Upper lobe of left lung (tissue), 6 donors: Measurements from ENCODE around the gene VIPR1. TPM values are rescaled to one million over a fixed set of nuclear protein-coding genes. Genes with fewer than 3 reads are reported as not detected.

ENCODE experiments used
- ATAC-seq, 2 donors: fragments of 200-7000 bp; cut with Tn5 transposase; one replicate each; pipeline ENCODE4 v1.9.1; 2022; ENCODE audit warnings: mild to moderate bottlenecking in 2 of 2, moderate library complexity in 2 of 2; ENCODE audit not compliant: low FRiP score in 2 of 2
- DNase-seq, 2 donors: peaks; one replicate each; pipeline ENCODE4 v3.0.0-alpha.2; 2019 to 2020
- H3K27ac ChIP-seq, 4 donors: fragments of 200-600 bp; sonication (generic); one replicate each; pipeline ENCODE4 v1.5.1; 2016 to 2019
- H3K27me3 ChIP-seq, 4 donors: fragments of 200-600 bp; sonication (generic); one replicate each; pipeline ENCODE4 v1.5.1; 2017 to 2019
- H3K36me3 ChIP-seq, 4 donors: fragments of 200-600 bp; sonication (generic); one replicate each; pipeline ENCODE4 v1.5.1; 2016 to 2019
- H3K4me1 ChIP-seq, 4 donors: fragments of 200-600 bp; sonication (generic); one replicate each; pipeline ENCODE4 v1.5.1; 2018 to 2019
- H3K4me3 ChIP-seq, 4 donors: fragments of 200-600 bp; sonication (generic); one replicate each; pipeline ENCODE4 v1.5.1; 2017 to 2019; ENCODE audit warnings: mild to moderate bottlenecking in 2 of 4, moderate library complexity in 1 of 4
- H3K9me3 ChIP-seq, 4 donors: fragments of 200-600 bp; sonication (generic); one replicate each; pipeline ENCODE4 v1.5.1; 2018 to 2019
- CTCF ChIP-seq, 6 experiments: fragments of 450-650 bp in 4 of 6; fragments of 200-600 bp in 2 of 6; sonication (generic) in 2 of 6; IDR thresholded peaks; one replicate each; pipeline ENCODE4 v1.5.1; 2016 to 2019; ENCODE audit warnings: antibody characterized with exemption in 6 of 6
- EP300 ChIP-seq, 4 donors: sonication (generic); formaldehyde crosslinking; IDR thresholded peaks; one replicate each; pipeline ENCODE4 v1.5.1; 2017; ENCODE audit warnings: antibody characterized with exemption in 4 of 4, control low read depth in 2 of 4
- POLR2A ChIP-seq, 4 donors: fragments of 450-650 bp; IDR thresholded peaks; one replicate each; pipeline ENCODE4 v1.5.1; 2016 to 2017; ENCODE audit warnings: antibody characterized with exemption in 4 of 4, mild to moderate bottlenecking in 2 of 4
- POLR2AphosphoS5 ChIP-seq, 2 donors: sonication (generic); formaldehyde crosslinking; IDR thresholded peaks; one replicate each; pipeline ENCODE4 v1.5.1; 2017; ENCODE audit warnings: antibody characterized with exemption in 2 of 2
- WGBS, 2 donors: methylation state at CpG; one replicate each; pipeline ENCODE4 v1.1.5; 2017 to 2018; 5-methylcytosine and 5-hydroxymethylcytosine counted together
- total RNA-seq, 6 donors: library from RNA; depleted of rRNA in 4 of 6; stranded (reverse); fragments of >200 nt in 4 of 6; gene quantifications; one replicate each; pipeline versions ENCODE4 v1.1.0 to v1.2.1, GENCODE V29; 2016 to 2021
- donor health status: DM: no; HTN: no; CAD: no; lungs with moderate emphysema.
- donor health status: DM: no; HTN: yes; CAD: no; lungs with severe emphysema.

The VIPR1 gene
- total RNA-seq, 6 donors from 2014 or later = 92.6 to 577 (median 198) TPM

- WGBS, 2 donors = 92 to 97% methylated on average over 7 to 13 of the region's 13 CpGs
- DNase-seq (peak in 1 of 2 donors; percentile 64), ATAC-seq (no peak)
- Histone ChIP-seq H3K27ac (peak overlapping the region; percentile 44 to 92 (median 76)), H3K4me3 (no peak overlapping the region), H3K27me3 (no peaks in the 10 kb centered on the region), H3K36me3 (peaks cover 6 to 73% (median 32%) of the 10 kb centered on the region in 4 donors), H3K9me3 (no peaks in the 10 kb centered on the region), H3K4me1 (peaks cover 48 to 69% (median 58%) of the 10 kb centered on the region in 4 donors)
- TF ChIP-seq POLR2AphosphoS5 (IDR thresholded peaks at IDR 0.05) (no peak), EP300 (IDR thresholded peaks at IDR 0.05) (no peak), POLR2A (IDR thresholded peaks at IDR 0.05) (no peak), CTCF (IDR thresholded peaks at IDR 0.05) (no peak)
Measured at GRCh38 chr3:42525736-42526345, 23.4 kb downstream of the VIPR1 start.

DNA sequence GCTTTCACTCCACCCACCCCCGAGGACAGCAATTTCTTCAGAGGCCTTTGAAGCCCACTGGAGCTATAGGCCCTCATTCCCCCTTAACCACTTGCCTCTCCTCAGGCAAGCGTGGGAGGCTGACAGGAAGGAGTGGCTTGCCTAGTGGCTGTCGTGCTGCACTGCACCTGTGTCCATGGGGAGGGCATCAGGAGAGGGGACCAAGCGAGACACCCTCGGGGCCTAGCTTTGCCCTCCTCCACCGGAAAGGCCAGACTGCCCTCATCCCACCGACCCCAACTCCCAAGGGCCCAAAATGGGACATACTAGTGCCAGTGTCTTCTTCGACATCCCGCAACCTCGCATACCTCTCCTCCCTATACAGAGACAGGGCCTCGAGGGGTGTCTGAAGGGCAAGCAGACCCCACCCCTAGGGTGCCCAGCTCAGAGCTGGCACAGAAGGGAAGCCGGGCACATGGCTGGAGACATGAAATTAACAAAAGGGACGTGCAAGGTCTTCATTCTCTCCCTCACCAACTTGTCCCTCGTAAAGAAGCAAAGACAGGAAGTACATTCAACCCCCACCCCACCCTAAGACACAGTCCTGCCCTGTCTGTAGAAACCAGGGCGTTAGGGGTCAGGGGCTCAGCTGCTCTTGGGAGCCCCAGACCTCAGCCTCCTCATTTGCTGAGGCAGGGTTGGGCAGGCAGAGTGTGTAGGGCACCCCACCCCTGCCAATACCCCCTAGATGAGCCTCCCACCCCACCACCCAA, 24.3 kb downstream of the VIPR1 start:
- WGBS, 2 donors = 59 to 71% methylated on average over 11 to 15 of the region's 15 CpGs
- H3K9me3 ChIP-seq = no peaks in the 10 kb centered on the region
- TF ChIP-seq POLR2A (IDR thresholded peaks at IDR 0.05) = no peak
- no peak for TF ChIP-seq EP300 (IDR thresholded peaks at IDR 0.05)
- TF ChIP-seq POLR2AphosphoS5 (IDR thresholded peaks at IDR 0.05) = no peak
- peak in 2 of 6 experiments; percentile 18 to 31 for TF ChIP-seq CTCF (IDR thresholded peaks at IDR 0.05)
- ATAC-seq (no peak), DNase-seq (no peak)
- peaks cover 55 to 67% (median 62%) of the 10 kb centered on the region in 4 donors for H3K4me1 ChIP-seq
- H3K27me3 ChIP-seq = no peaks in the 10 kb centered on the region
- H3K36me3 ChIP-seq = peaks cover 6 to 77% (median 36%) of the 10 kb centered on the region in 4 donors
- peak overlapping the region; percentile 44 to 92 (median 76) for H3K27ac ChIP-seq
- no peak overlapping the region for H3K4me3 ChIP-seq

DNA sequence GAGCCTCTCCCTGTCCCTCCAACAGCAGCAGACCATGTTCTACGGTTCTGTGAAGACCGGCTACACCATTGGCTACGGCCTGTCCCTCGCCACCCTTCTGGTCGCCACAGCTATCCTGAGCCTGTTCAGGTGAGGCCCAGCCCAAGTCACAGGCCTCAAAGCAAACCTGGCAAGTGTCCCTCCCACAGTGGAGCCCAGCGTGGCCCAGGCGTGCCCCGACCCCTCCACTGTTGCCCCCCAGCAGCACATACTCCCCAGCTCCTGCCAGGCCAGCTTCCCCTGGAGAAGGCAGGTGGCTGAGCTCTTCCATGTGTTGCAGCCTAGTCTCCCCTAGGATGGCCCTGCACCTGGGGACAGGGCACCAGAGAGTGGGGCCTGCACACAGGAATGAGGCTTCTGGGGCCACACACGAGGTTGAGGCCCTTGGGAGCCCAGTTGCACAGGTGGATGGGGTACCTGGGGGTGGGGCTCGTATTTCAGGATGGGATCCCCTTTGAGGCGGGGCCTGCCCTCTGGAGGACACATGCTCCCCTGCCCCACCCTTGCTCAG, 25.0 kb downstream of the VIPR1 start:
- peak in 1 of 2 donors; percentile 3 for ATAC-seq
- TF ChIP-seq EP300 (IDR thresholded peaks at IDR 0.05) (no peak), POLR2A (IDR thresholded peaks at IDR 0.05) (no peak), POLR2AphosphoS5 (IDR thresholded peaks at IDR 0.05) (no peak), CTCF (IDR thresholded peaks at IDR 0.05) (no peak)
- Histone ChIP-seq H3K36me3 (peaks cover 4 to 81% (median 41%) of the 10 kb centered on the region in 4 donors), H3K27me3 (no peaks in the 10 kb centered on the region), H3K9me3 (no peaks in the 10 kb centered on the region), H3K27ac (peak overlapping the region; percentile 44 to 92 (median 76)), H3K4me3 (no peak overlapping the region), H3K4me1 (peaks cover 55 to 67% (median 64%) of the 10 kb centered on the region in 4 donors)
- no peak for DNase-seq
- 80 to 93% methylated on average over 2 to 3 of the region's 11 CpGs for WGBS, 2 donors

DNA sequence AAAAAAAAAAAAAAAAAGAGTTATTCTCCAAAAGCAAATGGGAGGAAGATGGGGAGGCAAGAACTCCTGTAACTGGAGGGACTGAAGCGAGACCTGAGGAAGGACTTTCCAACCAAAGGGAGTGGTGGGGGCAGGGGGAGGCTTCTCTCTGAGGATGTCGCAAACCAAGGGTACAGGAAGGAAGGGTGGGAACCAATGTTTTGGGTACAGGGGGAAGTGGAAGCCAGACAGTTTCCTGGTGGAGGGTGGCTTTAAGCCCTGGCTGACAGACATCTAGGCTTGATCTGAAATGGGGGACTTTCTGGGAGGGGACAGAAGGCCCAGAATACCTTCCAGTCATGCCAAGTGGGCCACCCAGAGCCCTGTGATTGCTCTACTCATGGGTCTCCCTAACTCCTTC, 27.0 kb downstream of the VIPR1 start:
- no peaks in the 10 kb centered on the region for H3K27me3 ChIP-seq
- WGBS, 2 donors = 26 to 46% methylated on average over 2 of the region's 2 CpGs
- H3K4me1 ChIP-seq = peaks cover 55 to 71% (median 61%) of the 10 kb centered on the region in 4 donors
- H3K27ac ChIP-seq = peak overlapping the region; percentile 79 to 92 (median 86)
- H3K36me3 ChIP-seq = peaks cover 3 to 87% (median 38%) of the 10 kb centered on the region in 4 donors
- ATAC-seq (peak in 1 of 2 donors; percentile 57), DNase-seq (peak in 1 of 2 donors; percentile 49)
- TF ChIP-seq EP300 (IDR thresholded peaks at IDR 0.05) (peak; percentile 53 to 99 (median 80)), POLR2AphosphoS5 (IDR thresholded peaks at IDR 0.05) (peak; percentile 84 to 86), CTCF (IDR thresholded peaks at IDR 0.05) (no peak), POLR2A (IDR thresholded peaks at IDR 0.05) (no peak)
- no peaks in the 10 kb centered on the region for H3K9me3 ChIP-seq
- H3K4me3 ChIP-seq = no peak overlapping the region
